ENCODE results near the gene SLC13A3. TPM values are rescaled to one million over a fixed set of nuclear protein-coding genes. Genes with fewer than 3 reads are reported as not detected.

Gene SLC13A3
- total and polyA plus RNA-seq, 4 donors = 1.5 to 10.7 (median 8.3) TPM

DNA sequence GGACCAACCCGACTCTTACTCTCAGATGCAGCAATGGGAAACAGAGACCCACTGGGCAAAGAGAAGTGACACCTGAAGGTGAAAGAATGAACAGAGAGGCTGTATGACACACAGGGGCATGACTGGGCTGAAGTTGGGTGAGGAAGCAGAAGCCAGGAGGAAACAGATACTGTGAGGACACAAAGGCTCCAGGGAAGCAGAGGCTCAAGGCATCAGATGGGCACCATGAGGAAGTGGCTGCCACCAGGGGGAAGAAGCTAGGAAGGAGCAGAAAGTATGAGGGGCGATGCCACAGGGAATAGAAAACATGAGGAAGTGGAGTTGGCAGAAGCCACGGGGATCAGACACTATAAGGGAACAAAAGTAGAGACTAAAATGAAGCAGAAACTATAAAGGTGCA is 69.9 kb downstream of the SLC13A3 start:
- no peaks in the 10 kb centered on the region for H3K36me3 ChIP-seq (ENCODE audit: control insufficient read depth in 4 of 4, insufficient read depth in 3 of 4, low read depth in 1 of 4, low read length in 3 of 4)
- H3K4me3 ChIP-seq (ENCODE audit: low read depth in 1 of 3, low read length in 3 of 3) = no peak overlapping the region
- no peak overlapping the region for H3K9ac ChIP-seq (ENCODE audit: low read depth in 1 of 2, low read length in 2 of 2)
- no peak for DNase-seq (ENCODE audit: low spot score)
- no peaks in the 10 kb centered on the region for H3K4me1 ChIP-seq (ENCODE audit: control insufficient read depth in 4 of 4, insufficient read depth in 4 of 4, low read length in 3 of 4)
- no peak for TF ChIP-seq YY1 (IDR thresholded peaks at IDR 0.05)
- 88% methylated on average over 3 of the region's 3 CpGs for WGBS
- H3K9me3 ChIP-seq (ENCODE audit: control insufficient read depth in 4 of 4, low read length in 3 of 4) = no peaks in the 10 kb centered on the region
- H3K27me3 ChIP-seq (ENCODE audit: control insufficient read depth in 4 of 4, insufficient read depth in 4 of 4, low read length in 3 of 4) = peaks cover 0 to 2% (median 0%) of the 10 kb centered on the region in 4 donors
- no peak overlapping the region for H3K27ac ChIP-seq (ENCODE audit: low read depth in 1 of 2, low read length in 2 of 2)

DNA sequence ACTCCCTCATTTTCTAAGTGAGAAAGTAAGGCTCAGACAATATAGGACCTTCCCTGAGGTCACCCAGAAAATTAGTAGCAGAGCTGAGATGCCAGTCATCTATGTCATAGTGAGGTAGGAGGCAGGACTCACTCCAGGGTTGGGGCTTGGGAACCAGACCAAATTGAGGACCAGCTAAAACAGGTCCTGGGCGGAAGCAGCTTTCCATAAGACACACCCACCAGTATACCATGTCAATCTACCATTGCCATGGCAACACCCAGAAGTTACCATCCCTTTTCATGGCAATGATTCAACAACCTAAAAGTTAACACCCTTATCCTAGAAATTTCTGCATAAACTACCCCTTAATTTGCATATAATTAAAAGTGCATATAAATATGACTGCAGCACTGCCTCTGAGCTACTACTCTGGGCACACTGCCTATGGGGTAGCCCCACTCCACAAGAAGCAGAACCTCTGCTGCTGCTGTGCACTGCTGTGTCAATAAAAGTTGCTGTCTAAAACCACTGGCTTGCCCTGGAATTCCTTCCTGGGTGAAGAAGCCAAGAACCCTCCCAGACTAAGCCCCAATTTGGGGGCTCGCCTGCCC is 70.5 kb downstream of the SLC13A3 start:
- Histone ChIP-seq H3K4me1 (ENCODE audit: control insufficient read depth in 4 of 4, insufficient read depth in 4 of 4, low read length in 3 of 4) (no peaks in the 10 kb centered on the region), H3K9me3 (ENCODE audit: control insufficient read depth in 4 of 4, low read length in 3 of 4) (no peaks in the 10 kb centered on the region), H3K27ac (ENCODE audit: low read depth in 1 of 2, low read length in 2 of 2) (no peak overlapping the region), H3K4me3 (ENCODE audit: low read depth in 1 of 3, low read length in 3 of 3) (no peak overlapping the region), H3K27me3 (ENCODE audit: control insufficient read depth in 4 of 4, insufficient read depth in 4 of 4, low read length in 3 of 4) (peaks cover 0 to 2% (median 0%) of the 10 kb centered on the region in 4 donors), H3K36me3 (ENCODE audit: control insufficient read depth in 4 of 4, insufficient read depth in 3 of 4, low read depth in 1 of 4, low read length in 3 of 4) (no peaks in the 10 kb centered on the region), H3K9ac (ENCODE audit: low read depth in 1 of 2, low read length in 2 of 2) (no peak overlapping the region)
- TF ChIP-seq, protein P1, sequence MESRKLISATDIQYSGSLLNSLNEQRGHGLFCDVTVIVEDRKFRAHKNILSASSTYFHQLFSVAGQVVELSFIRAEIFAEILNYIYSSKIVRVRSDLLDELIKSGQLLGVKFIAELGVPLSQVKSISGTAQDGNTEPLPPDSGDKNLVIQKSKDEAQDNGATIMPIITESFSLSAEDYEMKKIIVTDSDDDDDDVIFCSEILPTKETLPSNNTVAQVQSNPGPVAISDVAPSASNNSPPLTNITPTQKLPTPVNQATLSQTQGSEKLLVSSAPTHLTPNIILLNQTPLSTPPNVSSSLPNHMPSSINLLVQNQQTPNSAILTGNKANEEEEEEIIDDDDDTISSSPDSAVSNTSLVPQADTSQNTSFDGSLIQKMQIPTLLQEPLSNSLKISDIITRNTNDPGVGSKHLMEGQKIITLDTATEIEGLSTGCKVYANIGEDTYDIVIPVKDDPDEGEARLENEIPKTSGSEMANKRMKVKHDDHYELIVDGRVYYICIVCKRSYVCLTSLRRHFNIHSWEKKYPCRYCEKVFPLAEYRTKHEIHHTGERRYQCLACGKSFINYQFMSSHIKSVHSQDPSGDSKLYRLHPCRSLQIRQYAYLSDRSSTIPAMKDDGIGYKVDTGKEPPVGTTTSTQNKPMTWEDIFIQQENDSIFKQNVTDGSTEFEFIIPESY (IDR thresholded peaks at IDR 0.05) = no peak
- TF ChIP-seq HNF4A (conservative IDR thresholded peaks at IDR 0.05) (no peak), GABPA (IDR thresholded peaks at IDR 0.05 in 1 of 2, conservative IDR thresholded peaks at IDR 0.05 in 1 of 2) (no peak), RAD21 (IDR thresholded peaks at IDR 0.05) (no peak), TAF1 (conservative IDR thresholded peaks at IDR 0.05) (no peak)
- 96% methylated on average over 2 of the region's 2 CpGs for WGBS
- no peak for DNase-seq (ENCODE audit: low spot score)

- H3K27me3 ChIP-seq (ENCODE audit: control insufficient read depth in 4 of 4, insufficient read depth in 4 of 4, low read length in 3 of 4) = peaks cover 0 to 2% (median 0%) of the 10 kb centered on the region in 4 donors
- WGBS = 89% methylated on average over 7 of the region's 7 CpGs
- H3K36me3 ChIP-seq (ENCODE audit: control insufficient read depth in 4 of 4, insufficient read depth in 3 of 4, low read depth in 1 of 4, low read length in 3 of 4) = no peaks in the 10 kb centered on the region
- no peaks in the 10 kb centered on the region for H3K4me1 ChIP-seq (ENCODE audit: control insufficient read depth in 4 of 4, insufficient read depth in 4 of 4, low read length in 3 of 4)
- no peaks in the 10 kb centered on the region for H3K9me3 ChIP-seq (ENCODE audit: control insufficient read depth in 4 of 4, low read length in 3 of 4)
- TF ChIP-seq HNF4A (conservative IDR thresholded peaks at IDR 0.05) (no peak), JUND (IDR thresholded peaks at IDR 0.05) (no peak), HNF4G (IDR thresholded peaks at IDR 0.05) (no peak), TAF1 (conservative IDR thresholded peaks at IDR 0.05) (no peak), RXRA (IDR thresholded peaks at IDR 0.05) (no peak), FOXA2 (IDR thresholded peaks at IDR 0.05) (no peak), MAX (IDR thresholded peaks at IDR 0.05) (no peak), GABPA (IDR thresholded peaks at IDR 0.05 in 1 of 2, conservative IDR thresholded peaks at IDR 0.05 in 1 of 2) (no peak), NR2F2 (IDR thresholded peaks at IDR 0.05) (no peak), RAD21 (IDR thresholded peaks at IDR 0.05) (no peak), REST (IDR thresholded peaks at IDR 0.05) (no peak), FOXA1 (IDR thresholded peaks at IDR 0.05) (no peak), EGR1 (IDR thresholded peaks at IDR 0.05; ENCODE audit: low read depth in 2 of 2) (no peak), YY1 (IDR thresholded peaks at IDR 0.05) (no peak), ATF3 (IDR thresholded peaks at IDR 0.05) (no peak), SP1 (IDR thresholded peaks at IDR 0.05) (no peak)
- TF ChIP-seq, protein P1 (IDR thresholded peaks at IDR 0.05) = no peak
- TF ChIP-seq, protein P2, sequence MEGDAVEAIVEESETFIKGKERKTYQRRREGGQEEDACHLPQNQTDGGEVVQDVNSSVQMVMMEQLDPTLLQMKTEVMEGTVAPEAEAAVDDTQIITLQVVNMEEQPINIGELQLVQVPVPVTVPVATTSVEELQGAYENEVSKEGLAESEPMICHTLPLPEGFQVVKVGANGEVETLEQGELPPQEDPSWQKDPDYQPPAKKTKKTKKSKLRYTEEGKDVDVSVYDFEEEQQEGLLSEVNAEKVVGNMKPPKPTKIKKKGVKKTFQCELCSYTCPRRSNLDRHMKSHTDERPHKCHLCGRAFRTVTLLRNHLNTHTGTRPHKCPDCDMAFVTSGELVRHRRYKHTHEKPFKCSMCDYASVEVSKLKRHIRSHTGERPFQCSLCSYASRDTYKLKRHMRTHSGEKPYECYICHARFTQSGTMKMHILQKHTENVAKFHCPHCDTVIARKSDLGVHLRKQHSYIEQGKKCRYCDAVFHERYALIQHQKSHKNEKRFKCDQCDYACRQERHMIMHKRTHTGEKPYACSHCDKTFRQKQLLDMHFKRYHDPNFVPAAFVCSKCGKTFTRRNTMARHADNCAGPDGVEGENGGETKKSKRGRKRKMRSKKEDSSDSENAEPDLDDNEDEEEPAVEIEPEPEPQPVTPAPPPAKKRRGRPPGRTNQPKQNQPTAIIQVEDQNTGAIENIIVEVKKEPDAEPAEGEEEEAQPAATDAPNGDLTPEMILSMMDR (IDR thresholded peaks at IDR 0.05; ENCODE audit: low read depth, low read length, missing input control) = no peak
- H3K4me3 ChIP-seq (ENCODE audit: low read depth in 1 of 3, low read length in 3 of 3) = no peak overlapping the region
- no peak overlapping the region for H3K9ac ChIP-seq (ENCODE audit: low read depth in 1 of 2, low read length in 2 of 2)
- H3K27ac ChIP-seq (ENCODE audit: low read depth in 1 of 2, low read length in 2 of 2) = no peak overlapping the region
- DNase-seq (ENCODE audit: low spot score) = no peak
Observed at GRCh38 chr20:46578745-46579144, 72.5 kb downstream of the SLC13A3 start.

Data from liver (tissue), 9 donors.